Measurements from ENCODE around the gene KLHL13. TPM values are rescaled to one million over a fixed set of nuclear protein-coding genes. Genes with fewer than 3 reads are reported as not detected.

KLHL13 gene
- polyA plus RNA-seq, 1 donor (not counting 4 experiments of a cell fraction or from before 2014, with no cell fraction given), result 4.9 TPM

DNA sequence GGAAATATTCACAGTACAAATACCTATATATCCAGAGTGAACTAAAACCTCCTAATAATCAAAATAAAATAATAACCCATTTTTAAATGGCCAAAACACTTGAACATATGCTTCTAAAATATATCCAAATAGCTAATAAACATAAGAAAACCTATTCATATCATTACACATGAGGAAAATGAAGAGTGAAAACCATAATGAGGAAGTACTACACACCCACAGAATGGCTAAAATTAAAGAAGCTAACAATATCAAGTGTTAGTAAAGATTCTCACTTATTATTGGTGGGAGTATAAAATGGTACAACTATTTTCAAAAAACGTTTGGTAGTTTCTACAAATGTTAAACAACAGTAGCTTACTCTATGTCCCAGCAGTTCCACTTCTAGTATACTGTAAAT lies 92.1 kb downstream of the KLHL13 start:
- FAIRE-seq (no peak), DNase-seq (ENCODE audit: low read depth, low spot score) (no peak)
- H3K9me3 ChIP-seq (ENCODE audit: control insufficient read depth, low read depth, low read length), result no peaks in the 10 kb centered on the region
- H3K79me2 ChIP-seq (ENCODE audit: control insufficient read depth, insufficient read depth, low read length), result no peaks in the 10 kb centered on the region
- no peaks in the 10 kb centered on the region for H3K9me1 ChIP-seq (ENCODE audit: control insufficient read depth, extremely low read depth, insufficient read depth, low read length)
- dilution Hi-C loops (cut with MboI; ENCODE audit: extremely low pct_ligation_motif_present, low sequenced_read_pairs), result no loop called here
- H2AFZ ChIP-seq (ENCODE audit: control insufficient read depth, low read length), result no peak overlapping the region
- H3K27me3 ChIP-seq (ENCODE audit: control insufficient read depth, extremely low read depth, insufficient read depth, low read length), result no peaks in the 10 kb centered on the region
- H4K20me1 ChIP-seq (ENCODE audit: control insufficient read depth, extremely low read depth, insufficient read depth, low read length), result no peaks in the 10 kb centered on the region
- no peak overlapping the region for H3K9ac ChIP-seq (ENCODE audit: control insufficient read depth, extremely low read depth, insufficient read depth, low read length)
- H3K27ac ChIP-seq (ENCODE audit: control insufficient read depth, insufficient read depth, low read length), result no peak overlapping the region
- TF ChIP-seq, protein P1, sequence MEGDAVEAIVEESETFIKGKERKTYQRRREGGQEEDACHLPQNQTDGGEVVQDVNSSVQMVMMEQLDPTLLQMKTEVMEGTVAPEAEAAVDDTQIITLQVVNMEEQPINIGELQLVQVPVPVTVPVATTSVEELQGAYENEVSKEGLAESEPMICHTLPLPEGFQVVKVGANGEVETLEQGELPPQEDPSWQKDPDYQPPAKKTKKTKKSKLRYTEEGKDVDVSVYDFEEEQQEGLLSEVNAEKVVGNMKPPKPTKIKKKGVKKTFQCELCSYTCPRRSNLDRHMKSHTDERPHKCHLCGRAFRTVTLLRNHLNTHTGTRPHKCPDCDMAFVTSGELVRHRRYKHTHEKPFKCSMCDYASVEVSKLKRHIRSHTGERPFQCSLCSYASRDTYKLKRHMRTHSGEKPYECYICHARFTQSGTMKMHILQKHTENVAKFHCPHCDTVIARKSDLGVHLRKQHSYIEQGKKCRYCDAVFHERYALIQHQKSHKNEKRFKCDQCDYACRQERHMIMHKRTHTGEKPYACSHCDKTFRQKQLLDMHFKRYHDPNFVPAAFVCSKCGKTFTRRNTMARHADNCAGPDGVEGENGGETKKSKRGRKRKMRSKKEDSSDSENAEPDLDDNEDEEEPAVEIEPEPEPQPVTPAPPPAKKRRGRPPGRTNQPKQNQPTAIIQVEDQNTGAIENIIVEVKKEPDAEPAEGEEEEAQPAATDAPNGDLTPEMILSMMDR (optimal IDR thresholded peaks at IDR 0.05 in 1 of 3, IDR thresholded peaks at IDR 0.05 in 1 of 3, conservative IDR thresholded peaks at IDR 0.05 in 1 of 3; ENCODE audit: extremely low read depth in 1 of 3, insufficient read depth in 2 of 3, low read length in 3 of 3), result no peak
- no peak for TF ChIP-seq EZH2 (IDR thresholded peaks at IDR 0.05; ENCODE audit: low read length)
- no peak overlapping the region for H3K4me3 ChIP-seq (ENCODE audit: control insufficient read depth in 2 of 3, extremely low read depth in 1 of 3, insufficient read depth in 2 of 3, low read depth in 1 of 3, low read length in 3 of 3)
- no peaks in the 10 kb centered on the region for H3K4me1 ChIP-seq (ENCODE audit: control insufficient read depth, extremely low read depth, insufficient read depth, low read length)
- no peak overlapping the region for H3K4me2 ChIP-seq (ENCODE audit: control insufficient read depth, extremely low read depth, insufficient read depth, low read depth, low read length)
- H3K36me3 ChIP-seq (ENCODE audit: control insufficient read depth in 2 of 2, extremely low read depth in 1 of 2, insufficient read depth in 2 of 2, low read length in 2 of 2), result no peaks in the 10 kb centered on the region

DNA sequence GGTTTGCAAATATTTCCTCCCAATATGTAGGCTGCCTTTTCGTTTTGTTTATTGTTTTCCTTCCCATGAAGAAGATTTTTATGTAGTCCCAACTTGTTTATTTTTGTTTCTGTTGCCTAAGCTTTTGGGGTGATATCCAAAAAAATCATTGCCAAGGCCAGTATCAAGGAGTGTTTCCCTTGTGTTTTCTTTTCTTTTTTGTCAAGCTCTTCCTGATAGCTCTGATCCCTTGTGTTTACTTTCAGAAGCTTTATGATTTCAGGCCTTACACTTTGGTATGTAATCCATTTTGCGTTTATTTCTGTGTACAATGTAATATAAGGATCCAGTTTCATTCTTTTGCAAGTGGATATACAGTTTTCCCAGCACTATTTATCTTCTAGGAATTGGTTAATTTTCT lies 93.9 kb downstream of the KLHL13 start:
- no peaks in the 10 kb centered on the region for H3K9me1 ChIP-seq (ENCODE audit: control insufficient read depth, extremely low read depth, insufficient read depth, low read length)
- H3K4me3 ChIP-seq (ENCODE audit: control insufficient read depth in 2 of 3, extremely low read depth in 1 of 3, insufficient read depth in 2 of 3, low read depth in 1 of 3, low read length in 3 of 3), result no peak overlapping the region
- H3K9me3 ChIP-seq (ENCODE audit: control insufficient read depth, low read depth, low read length), result no peaks in the 10 kb centered on the region
- dilution Hi-C loops (cut with MboI; ENCODE audit: extremely low pct_ligation_motif_present, low sequenced_read_pairs), result no loop called here
- no peak overlapping the region for H3K9ac ChIP-seq (ENCODE audit: control insufficient read depth, extremely low read depth, insufficient read depth, low read length)
- DNase-seq (ENCODE audit: low read depth, low spot score) (no peak), FAIRE-seq (no peak)
- H2AFZ ChIP-seq (ENCODE audit: control insufficient read depth, low read length), result no peak overlapping the region
- no peaks in the 10 kb centered on the region for H3K4me1 ChIP-seq (ENCODE audit: control insufficient read depth, extremely low read depth, insufficient read depth, low read length)
- TF ChIP-seq EZH2 (IDR thresholded peaks at IDR 0.05; ENCODE audit: low read length), result no peak
- TF ChIP-seq, protein P1 (optimal IDR thresholded peaks at IDR 0.05 in 1 of 3, IDR thresholded peaks at IDR 0.05 in 1 of 3, conservative IDR thresholded peaks at IDR 0.05 in 1 of 3; ENCODE audit: extremely low read depth in 1 of 3, insufficient read depth in 2 of 3, low read length in 3 of 3), result no peak
- H3K36me3 ChIP-seq (ENCODE audit: control insufficient read depth in 2 of 2, extremely low read depth in 1 of 2, insufficient read depth in 2 of 2, low read length in 2 of 2), result no peaks in the 10 kb centered on the region
- no peak overlapping the region for H3K4me2 ChIP-seq (ENCODE audit: control insufficient read depth, extremely low read depth, insufficient read depth, low read depth, low read length)
- H4K20me1 ChIP-seq (ENCODE audit: control insufficient read depth, extremely low read depth, insufficient read depth, low read length), result no peaks in the 10 kb centered on the region
- no peaks in the 10 kb centered on the region for H3K27me3 ChIP-seq (ENCODE audit: control insufficient read depth, extremely low read depth, insufficient read depth, low read length)
- H3K27ac ChIP-seq (ENCODE audit: control insufficient read depth, insufficient read depth, low read length), result no peak overlapping the region
- no peaks in the 10 kb centered on the region for H3K79me2 ChIP-seq (ENCODE audit: control insufficient read depth, insufficient read depth, low read length)
